IMR-90 (cell line): Measurements from ENCODE around the gene WARS2. TPM values are rescaled to one million over a fixed set of nuclear protein-coding genes. Genes with fewer than 3 reads are reported as not detected.

Source experiments
- ATAC-seq: fragments of 200-7000 bp; cut with Tn5 transposase; 2 replicates; pipeline ENCODE4 v1.9.1; 2020; ENCODE audit warnings: low read depth, mild to moderate bottlenecking, moderate library complexity
- BruUV-seq: library from RNA; stranded (reverse); fragments of 400-500 nt; replicated peaks from 2 replicates; lab custom pipeline; 2021; lab: Mats Ljungman, UMichigan
- CTCF ChIA-PET: fragments of 300-600 bp; formaldehyde crosslinking; extraction: SDS; loops from one replicate; lab custom pipeline; 2021; ENCODE audit warnings: antibody characterized with exemption; lab: Yijun Ruan, JAX
- POLR2A ChIA-PET: fragments of 300-600 bp; sonication (Branson Sonifier 250); formaldehyde crosslinking; loops from one replicate; lab custom pipeline; 2022; ENCODE audit warnings: antibody characterized with exemption; ENCODE audit not compliant: unreplicated experiment; lab: Charles Lee
- DNase-seq: peaks from one replicate; pipeline ENCODE4 v3.0.0; 2013
- H2AFZ ChIP-seq: replicated peaks from 2 replicates; pipeline ENCODE3; 2013; ENCODE audit warnings: low read length, mild to moderate bottlenecking; ENCODE audit not compliant: poor library complexity
- H2AK5ac ChIP-seq: 2 replicates; pipeline ENCODE4 v1.6.1; 2013; ENCODE audit warnings: low read depth, low read length, inconsistent platforms
- H2AK9ac ChIP-seq: replicated peaks from 2 replicates; pipeline ENCODE3; 2013; ENCODE audit warnings: mild to moderate bottlenecking, low read depth, low read length, moderate library complexity; ENCODE audit not compliant: poor library complexity
- H2BK120ac ChIP-seq: 2 replicates; pipeline ENCODE4 v1.6.1; 2013; ENCODE audit warnings: low read depth, low read length, inconsistent platforms
- H2BK15ac ChIP-seq: 3 replicates; pipeline ENCODE4 v1.6.1; 2013; ENCODE audit warnings: low read depth, low read length, inconsistent platforms
- H2BK20ac ChIP-seq: 2 replicates; pipeline ENCODE4 v1.6.1; 2013; ENCODE audit warnings: low read depth, mild to moderate bottlenecking, inconsistent platforms, low read length, moderate library complexity
- H2BK5ac ChIP-seq: 2 replicates; pipeline ENCODE4 v1.6.1; 2013; ENCODE audit warnings: mild to moderate bottlenecking, low read depth, low read length, inconsistent platforms; ENCODE audit not compliant: poor library complexity, severe bottlenecking
- H3K14ac ChIP-seq: replicated peaks from 2 replicates; pipeline ENCODE4 v1.6.1; 2013; ENCODE audit warnings: low read depth, low read length, inconsistent platforms
- H3K18ac ChIP-seq: 2 replicates; pipeline ENCODE4 v1.6.1; 2013; ENCODE audit warnings: low read depth, low read length, control low read depth
- H3K23ac ChIP-seq: 2 replicates; pipeline ENCODE4 v1.6.1; 2013; ENCODE audit warnings: low read depth, low read length, inconsistent platforms
- H3K27ac ChIP-seq: 2 replicates; pipeline ENCODE4 v1.5.1; 2013; ENCODE audit warnings: mild to moderate bottlenecking, control low read depth, low read length; ENCODE audit not compliant: insufficient read depth
- H3K27me3 ChIP-seq: 2 replicates; pipeline ENCODE4 v1.6.1; 2013; ENCODE audit warnings: low read length; ENCODE audit not compliant: control insufficient read depth, insufficient read depth
- H3K36me3 ChIP-seq: 2 replicates; pipeline ENCODE4 v1.6.1; 2013; ENCODE audit warnings: low read length, mixed read lengths; ENCODE audit not compliant: control insufficient read depth, insufficient read depth
- H3K4ac ChIP-seq: 2 replicates; pipeline ENCODE4 v1.6.1; 2013; ENCODE audit warnings: low read depth, low read length, inconsistent platforms
- H3K4me1 ChIP-seq: 2 replicates; pipeline ENCODE4 v1.6.1; 2013; ENCODE audit warnings: low read length, mixed read lengths; ENCODE audit not compliant: control insufficient read depth, insufficient read depth
- H3K4me2 ChIP-seq: 2 replicates; pipeline ENCODE4 v1.6.1; 2013; ENCODE audit warnings: low read depth, mild to moderate bottlenecking, control low read depth, low read length, moderate library complexity
- H3K4me3 ChIP-seq: 2 replicates; pipeline ENCODE4 v1.5.1; 2013; ENCODE audit warnings: low read depth, mild to moderate bottlenecking, control low read depth, low read length, moderate library complexity; ENCODE audit not compliant: insufficient read depth
- H3K56ac ChIP-seq: 2 replicates; pipeline ENCODE4 v1.6.1; 2013; ENCODE audit warnings: low read length, inconsistent platforms; ENCODE audit not compliant: insufficient read depth; ENCODE audit errors: extremely low read depth
- H3K79me1 ChIP-seq, 2 experiments: 2 replicates each; pipeline ENCODE4 v1.6.1; 2013; ENCODE audit warnings: low read length in 2 of 2, inconsistent platforms in 1 of 2, low read depth in 1 of 2
- H3K9ac ChIP-seq: 2 replicates; pipeline ENCODE4 v1.6.1; 2013; ENCODE audit warnings: low read depth, low read length, control low read depth
- H3K9me1 ChIP-seq: 2 replicates; pipeline ENCODE4 v1.6.1; 2013; ENCODE audit warnings: low read length, inconsistent platforms; ENCODE audit not compliant: insufficient read depth
- H3K9me3 ChIP-seq: 2 replicates; pipeline ENCODE4 v1.6.1; 2013; ENCODE audit warnings: low read length; ENCODE audit not compliant: control insufficient read depth, insufficient read depth
- H4K20me1 ChIP-seq: 2 replicates; pipeline ENCODE4 v1.6.1; 2013; ENCODE audit warnings: low read length, inconsistent platforms; ENCODE audit not compliant: insufficient read depth
- H4K5ac ChIP-seq: 2 replicates; pipeline ENCODE4 v1.6.1; 2013; ENCODE audit warnings: mild to moderate bottlenecking, low read depth, low read length, control low read depth
- H4K8ac ChIP-seq, 2 experiments: 2 replicates each; pipeline ENCODE4 v1.6.1; 2013; ENCODE audit warnings: low read depth in 2 of 2, low read length in 2 of 2, control low read depth in 1 of 2, inconsistent platforms in 1 of 2
- H4K91ac ChIP-seq: 2 replicates; pipeline ENCODE4 v1.6.1; 2013; ENCODE audit warnings: low read depth, low read length, inconsistent platforms; ENCODE audit not compliant: insufficient read depth
- BHLHE40 ChIP-seq: fragments of 150-350 bp; IDR thresholded peaks from 2 replicates; pipeline ENCODE4 v1.6.1; 2016; ENCODE audit warnings: mild to moderate bottlenecking, low read depth, low read length
- CHD1 ChIP-seq: IDR thresholded peaks from 2 replicates; pipeline ENCODE4 v1.6.1; 2012; ENCODE audit warnings: low read depth, low read length, improper control_type of control experiment
- ELK1 ChIP-seq: fragments of 150-350 bp; IDR thresholded peaks from 2 replicates; pipeline ENCODE4 v1.6.1; 2016; ENCODE audit warnings: low read depth, mild to moderate bottlenecking, low read length, moderate library complexity, borderline replicate concordance
- MAZ ChIP-seq: IDR thresholded peaks from 2 replicates; pipeline ENCODE4 v1.6.1; 2012; ENCODE audit warnings: low read depth, mild to moderate bottlenecking, low read length, improper control_type of control experiment, moderate library complexity, borderline replicate concordance
- MXI1 ChIP-seq: IDR thresholded peaks from 2 replicates; pipeline ENCODE4 v1.6.1; 2012; ENCODE audit warnings: low read depth, mild to moderate bottlenecking, low read length, moderate library complexity, borderline replicate concordance
- POLR2A ChIP-seq: IDR thresholded peaks from 2 replicates; pipeline ENCODE4 v1.6.1; 2012; ENCODE audit warnings: mild to moderate bottlenecking, low read depth, low read length
- SMC3 ChIP-seq: fragments of 150-350 bp; IDR thresholded peaks from 2 replicates; pipeline ENCODE4 v1.6.1; 2016; ENCODE audit warnings: low read depth, mild to moderate bottlenecking, antibody characterized with exemption, low read length, moderate library complexity
- WGBS, 2 experiments: methylation state at CpG; one replicate each; pipeline versions ENCODE4 v1.1.5 to v1.1.7; 2013; ENCODE audit warnings: missing lambda C conversion rate in 2 of 2; ENCODE audit not compliant: insufficient read length in 1 of 2; ENCODE audit errors: extremely low coverage in 2 of 2; 5-methylcytosine and 5-hydroxymethylcytosine counted together
- dilution Hi-C: fragments of 300-500 bp; cut with HindIII; formaldehyde crosslinking; loops from one replicate; pipeline ENCODE4 v1.14.3; 2018; ENCODE audit warnings: low sequenced_read_pairs; ENCODE audit not compliant: unreplicated experiment
- in situ Hi-C: fragments of 300-500 bp; cut with MboI; formaldehyde crosslinking; loops from 3 replicates; pipeline ENCODE4 v1.14.3; 2019; ENCODE audit warnings: low sequenced_read_pairs, inconsistent platforms, mixed read lengths
- intact Hi-C: fragments of 100-400 bp; cut with micrococcal nuclease; formaldehyde crosslinking; loops from 2 replicates; pipeline ENCODE4 v1.10.0; 2022
- polyA plus RNA-seq, 3 experiments: library from polyadenylated mRNA; depleted of rRNA; stranded (reverse); fragments of >200 nt; gene quantifications; 2 replicates each; pipeline ENCODE4 v1.2.3, GENCODE V29; 2012; ENCODE audit warnings: low replicate concordance in 1 of 3
- total RNA-seq: library from RNA; depleted of rRNA; stranded (reverse); fragments of >200 nt; gene quantifications from 2 replicates; pipeline ENCODE4 v1.2.3, GENCODE V29; 2012
- TF ChIP-seq, protein P1 (sequence below): conservative IDR thresholded peaks from 2 replicates; pipeline ENCODE4 v1.5.1; 2012; ENCODE audit warnings: mild to moderate bottlenecking, low read depth, low read length, improper control_type of control experiment

WARS2 gene
- total and polyA plus RNA-seq, 2 of the 4 experiments (the other 2 are of a cell fraction) = 5.7 to 20.3 TPM

DNA sequence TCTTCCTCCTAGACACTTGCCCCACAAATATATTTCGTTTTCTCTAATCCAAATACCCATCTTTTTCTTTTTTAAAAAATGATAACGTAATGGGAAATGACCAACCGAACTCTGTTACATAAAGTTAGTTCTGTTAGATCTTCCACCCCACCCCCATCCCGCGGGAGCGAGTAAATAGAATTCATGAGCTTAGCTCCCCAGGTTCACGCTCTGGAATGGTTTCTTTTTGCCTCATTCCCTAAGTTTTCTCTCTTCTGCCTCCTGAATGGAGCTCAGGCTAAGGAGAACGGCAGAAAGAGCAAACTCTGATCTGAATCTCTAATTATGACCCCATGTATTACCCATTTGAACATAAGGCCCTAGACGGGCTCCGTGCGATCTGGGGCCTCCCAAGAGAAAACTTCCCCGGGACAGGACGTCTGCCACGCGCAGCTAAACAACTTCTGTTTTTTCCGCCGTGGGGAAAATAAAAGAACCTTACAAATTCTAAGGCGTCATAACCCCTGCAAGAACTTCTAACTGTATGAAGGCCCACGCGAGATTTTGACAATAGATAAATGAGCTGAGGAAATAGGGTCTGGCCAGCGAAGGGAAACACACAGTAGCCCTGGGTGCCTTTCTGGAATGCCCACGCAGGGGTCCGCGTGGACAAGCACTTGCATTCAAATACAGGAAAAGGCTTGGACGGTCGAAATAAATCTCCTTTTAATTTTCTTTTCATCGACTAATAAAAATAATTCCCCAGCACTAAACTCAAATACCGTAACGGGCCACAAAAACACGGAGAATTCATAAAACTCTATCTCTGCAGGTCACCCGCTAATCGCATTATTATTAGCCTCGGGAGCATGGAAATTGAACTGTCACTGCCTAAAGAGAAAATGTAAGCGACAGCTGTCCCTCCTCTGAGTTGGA is 154.6 kb downstream of the WARS2 start:
- Histone ChIP-seq H3K79me1 (no peaks in the 10 kb centered on the region), H3K4me3 (no peak overlapping the region), H4K5ac (no peak overlapping the region), H2AK9ac (no peak overlapping the region), H3K36me3 (no peaks in the 10 kb centered on the region), H3K18ac (no peak overlapping the region), H3K9me1 (no peaks in the 10 kb centered on the region), H2AK5ac (no peak overlapping the region), H3K4me2 (no peak overlapping the region), H3K9me3 (peaks cover 27% of the 10 kb centered on the region), H2BK120ac (no peak overlapping the region), H2BK15ac (no peak overlapping the region), H3K4me1 (no peaks in the 10 kb centered on the region), H2BK5ac (no peak overlapping the region), H4K91ac (no peak overlapping the region), H3K27me3 (peaks cover 98% of the 10 kb centered on the region), H4K8ac (no peak overlapping the region), H2BK20ac (no peak overlapping the region), H4K20me1 (no peaks in the 10 kb centered on the region), H3K27ac (no peak overlapping the region), H2AFZ (no peak overlapping the region), H3K23ac (no peak overlapping the region), H3K9ac (no peak overlapping the region), H3K56ac (no peak overlapping the region), H3K4ac (no peak overlapping the region), H3K14ac (no peak overlapping the region)
- ChIA-PET CTCF (no interaction called here), POLR2A (no interaction called here)
- dilution Hi-C loops (no loop called here), in situ Hi-C loops (loop anchor here (10.0 kb wide), 1 partner anchor 831 kb away; no protein-coding TSS in a partner anchor), intact Hi-C loops (no loop called here)
- WGBS, 2 experiments = 40% methylated on average over 1 of the region's 34 CpGs; no CpG with 5 or more reads in 1 of the 2 experiments
- BruUV-seq = no TSS peak
- no peak for DNase-seq
- TF ChIP-seq, protein P1, sequence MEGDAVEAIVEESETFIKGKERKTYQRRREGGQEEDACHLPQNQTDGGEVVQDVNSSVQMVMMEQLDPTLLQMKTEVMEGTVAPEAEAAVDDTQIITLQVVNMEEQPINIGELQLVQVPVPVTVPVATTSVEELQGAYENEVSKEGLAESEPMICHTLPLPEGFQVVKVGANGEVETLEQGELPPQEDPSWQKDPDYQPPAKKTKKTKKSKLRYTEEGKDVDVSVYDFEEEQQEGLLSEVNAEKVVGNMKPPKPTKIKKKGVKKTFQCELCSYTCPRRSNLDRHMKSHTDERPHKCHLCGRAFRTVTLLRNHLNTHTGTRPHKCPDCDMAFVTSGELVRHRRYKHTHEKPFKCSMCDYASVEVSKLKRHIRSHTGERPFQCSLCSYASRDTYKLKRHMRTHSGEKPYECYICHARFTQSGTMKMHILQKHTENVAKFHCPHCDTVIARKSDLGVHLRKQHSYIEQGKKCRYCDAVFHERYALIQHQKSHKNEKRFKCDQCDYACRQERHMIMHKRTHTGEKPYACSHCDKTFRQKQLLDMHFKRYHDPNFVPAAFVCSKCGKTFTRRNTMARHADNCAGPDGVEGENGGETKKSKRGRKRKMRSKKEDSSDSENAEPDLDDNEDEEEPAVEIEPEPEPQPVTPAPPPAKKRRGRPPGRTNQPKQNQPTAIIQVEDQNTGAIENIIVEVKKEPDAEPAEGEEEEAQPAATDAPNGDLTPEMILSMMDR = no peak
- TF ChIP-seq SMC3 (no peak), ELK1 (no peak), CHD1 (no peak), MXI1 (no peak), MAZ (no peak), POLR2A (no peak), BHLHE40 (no peak)
- ATAC-seq = no peak
